ENCODE measurements around the gene OR10P1.
"Not testable (repeated sequence)": the region's sequence is repeated elsewhere in the genome, so short reads cannot be mapped to it uniquely, and the experiment has no call there.

The OR10P1 gene, protein sequence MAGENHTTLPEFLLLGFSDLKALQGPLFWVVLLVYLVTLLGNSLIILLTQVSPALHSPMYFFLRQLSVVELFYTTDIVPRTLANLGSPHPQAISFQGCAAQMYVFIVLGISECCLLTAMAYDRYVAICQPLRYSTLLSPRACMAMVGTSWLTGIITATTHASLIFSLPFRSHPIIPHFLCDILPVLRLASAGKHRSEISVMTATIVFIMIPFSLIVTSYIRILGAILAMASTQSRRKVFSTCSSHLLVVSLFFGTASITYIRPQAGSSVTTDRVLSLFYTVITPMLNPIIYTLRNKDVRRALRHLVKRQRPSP

DNA sequence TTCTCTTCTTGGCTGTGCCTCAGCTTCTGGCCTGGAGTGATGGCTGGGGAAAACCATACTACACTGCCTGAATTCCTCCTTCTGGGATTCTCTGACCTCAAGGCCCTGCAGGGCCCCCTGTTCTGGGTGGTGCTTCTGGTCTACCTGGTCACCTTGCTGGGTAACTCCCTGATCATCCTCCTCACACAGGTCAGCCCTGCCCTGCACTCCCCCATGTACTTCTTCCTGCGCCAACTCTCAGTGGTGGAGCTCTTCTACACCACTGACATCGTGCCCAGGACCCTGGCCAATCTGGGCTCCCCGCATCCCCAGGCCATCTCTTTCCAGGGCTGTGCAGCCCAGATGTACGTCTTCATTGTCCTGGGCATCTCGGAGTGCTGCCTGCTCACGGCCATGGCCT lies at the start of gene OR10P1:
TSS of gene OR10P1 (plus strand) at position 40 of the 400 bp plus-strand sequence. CDS start at position 40, 0 bp downstream.
- no peak for DNase-seq

DNA sequence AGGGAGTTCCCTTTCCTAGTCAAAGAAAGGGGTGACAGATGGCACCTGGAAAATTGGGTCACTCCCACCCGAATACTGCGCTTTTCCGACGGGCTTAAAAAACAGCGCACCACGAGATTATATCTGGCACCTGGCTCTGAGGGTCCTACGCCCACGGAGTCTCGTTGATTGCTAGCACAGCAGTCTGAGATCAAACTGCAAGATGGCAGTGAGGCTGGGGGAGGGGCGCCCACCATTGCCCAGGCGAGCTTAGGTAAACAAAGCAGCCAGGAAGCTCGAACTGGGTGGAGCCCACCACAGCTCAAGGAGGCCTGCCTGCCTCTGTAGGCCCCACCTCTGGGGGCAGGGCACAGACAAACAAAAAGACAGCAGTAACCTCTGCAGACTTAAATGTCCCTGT lies 46.5 kb upstream of the OR10P1 start:
- not testable (repeated sequence) for DNase-seq

DNA sequence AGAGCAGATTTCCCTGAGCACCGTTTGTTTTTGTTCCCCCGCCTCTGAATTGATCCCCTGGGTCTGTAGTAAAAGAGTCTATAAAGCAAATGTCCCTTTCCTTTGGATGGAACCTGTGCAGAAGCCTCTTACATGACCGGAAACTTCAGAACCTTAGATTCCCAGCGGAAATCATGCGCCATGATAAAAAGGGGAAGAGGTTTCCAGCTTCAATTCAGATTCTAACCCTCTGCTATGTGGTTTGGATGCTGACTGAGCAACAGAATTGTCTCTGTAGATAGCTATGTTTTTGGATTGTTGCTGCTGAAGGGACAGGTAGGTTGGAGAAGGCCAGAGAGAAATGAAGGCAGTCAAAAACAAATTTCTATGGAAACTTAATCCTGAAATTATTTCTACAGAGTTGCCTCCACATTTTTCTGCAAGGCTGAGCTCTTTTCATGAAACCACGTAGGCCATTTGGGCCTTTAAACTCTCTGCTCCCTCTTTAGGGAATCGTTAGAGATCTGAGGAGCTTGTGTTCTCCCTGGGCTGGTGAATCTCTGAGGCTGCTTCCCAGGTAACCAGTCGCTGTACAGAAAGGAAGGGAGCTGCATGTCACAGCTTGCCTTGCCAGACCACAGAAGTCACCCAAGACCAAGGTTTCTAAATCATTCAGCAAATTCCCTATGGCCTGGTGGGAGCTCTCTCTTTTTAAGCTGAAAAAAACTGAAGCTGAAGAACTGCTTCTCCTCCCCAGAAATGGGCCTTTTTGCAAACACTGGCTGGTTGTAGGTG lies 28.7 kb upstream of the OR10P1 start:
- DNase-seq, result no peak

DNA sequence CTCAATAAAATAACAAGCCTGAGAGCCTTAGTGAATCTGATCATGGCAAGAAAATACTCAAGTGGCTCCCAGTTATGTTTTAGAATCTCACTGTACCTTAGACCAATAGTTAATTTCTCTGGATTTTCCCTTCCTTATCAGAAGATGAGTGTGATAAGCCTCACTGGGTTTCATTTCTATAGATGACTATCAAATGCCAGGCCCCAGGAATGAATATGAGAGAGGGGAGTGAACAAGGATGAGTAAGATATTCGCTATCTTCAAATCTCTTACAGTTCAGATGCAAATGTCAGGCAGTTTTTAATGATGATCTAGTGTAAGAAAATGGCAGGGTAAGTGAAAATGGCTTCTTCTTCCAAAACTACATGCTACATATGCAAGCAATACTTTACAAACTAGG lies 26.1 kb upstream of the OR10P1 start:
- DNase-seq, result no peak

DNA sequence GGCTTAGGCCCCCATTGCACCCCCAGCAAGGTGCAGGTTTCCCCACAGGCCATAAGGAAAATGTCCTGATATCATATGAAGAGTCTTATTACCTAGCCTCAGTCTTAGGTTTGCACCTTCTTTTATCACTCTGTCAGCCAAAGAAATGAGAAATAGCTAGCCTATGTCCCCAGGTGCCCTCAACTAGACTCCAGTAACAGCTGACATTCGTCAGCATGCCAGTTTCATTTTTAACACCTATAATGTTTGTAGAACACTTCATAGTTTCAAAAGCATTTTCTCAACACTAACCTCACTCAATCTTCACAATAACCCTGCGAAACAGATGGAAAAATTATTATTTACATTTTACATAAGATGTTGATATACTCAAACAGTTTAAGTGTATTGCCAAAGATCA lies 24.0 kb upstream of the OR10P1 start:
- DNase-seq, result no peak

DNA sequence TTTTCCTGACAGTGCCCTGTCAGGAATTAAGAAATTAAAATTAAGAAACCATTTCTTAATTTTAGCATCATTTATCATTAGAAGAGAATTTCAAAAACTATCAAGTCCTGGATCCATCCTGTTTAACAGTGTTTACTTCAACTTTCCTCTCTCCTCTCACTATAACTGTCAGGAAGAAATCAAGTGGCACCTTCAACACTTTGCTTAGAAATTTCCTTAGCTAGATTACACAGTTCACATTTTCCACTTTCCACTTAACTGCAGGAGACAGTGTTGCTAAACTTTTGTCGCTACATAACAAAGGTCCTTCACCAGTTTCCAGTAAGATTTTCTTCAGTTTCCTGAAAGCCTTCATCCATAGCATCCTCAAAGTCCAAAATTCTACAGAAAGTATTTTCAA lies 21.9 kb upstream of the OR10P1 start:
- no peak for DNase-seq

DNA sequence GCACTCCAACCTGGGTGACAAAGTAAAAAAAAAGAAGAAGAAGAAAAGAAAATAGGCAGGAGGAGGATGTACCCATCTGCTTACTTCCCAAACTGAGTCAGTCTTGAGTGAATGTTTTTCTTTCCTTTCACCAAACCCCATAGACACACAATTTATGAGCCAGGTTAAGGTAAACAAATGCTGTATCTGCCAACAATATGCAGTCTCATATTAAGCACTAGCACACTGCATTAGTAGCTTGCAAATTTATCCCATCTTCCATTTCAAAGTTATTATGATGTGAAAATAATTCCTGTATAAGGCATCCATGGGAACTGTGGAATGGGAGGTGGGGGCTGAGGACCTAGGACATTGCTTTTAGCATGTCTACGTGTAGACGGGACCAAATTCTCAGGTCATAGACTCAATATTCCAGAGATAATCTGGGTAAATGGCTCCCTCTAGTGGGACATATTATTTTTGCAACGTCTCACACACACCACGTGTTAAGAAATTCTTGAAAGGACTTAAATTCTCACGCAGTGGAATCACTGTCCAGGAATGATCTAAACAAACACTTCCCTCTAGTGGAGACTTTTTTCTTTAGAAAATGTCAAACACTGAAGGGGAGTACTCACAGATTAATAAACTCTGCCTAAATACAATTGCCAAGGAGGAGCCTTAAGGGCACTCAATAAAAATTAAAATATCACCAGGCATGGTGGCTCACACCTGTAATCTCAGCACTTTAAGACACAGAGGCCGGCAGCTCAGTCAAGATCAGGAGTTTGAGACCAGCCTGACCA lies 17.1 kb upstream of the OR10P1 start:
- peak; percentile 53 for DNase-seq

DNA sequence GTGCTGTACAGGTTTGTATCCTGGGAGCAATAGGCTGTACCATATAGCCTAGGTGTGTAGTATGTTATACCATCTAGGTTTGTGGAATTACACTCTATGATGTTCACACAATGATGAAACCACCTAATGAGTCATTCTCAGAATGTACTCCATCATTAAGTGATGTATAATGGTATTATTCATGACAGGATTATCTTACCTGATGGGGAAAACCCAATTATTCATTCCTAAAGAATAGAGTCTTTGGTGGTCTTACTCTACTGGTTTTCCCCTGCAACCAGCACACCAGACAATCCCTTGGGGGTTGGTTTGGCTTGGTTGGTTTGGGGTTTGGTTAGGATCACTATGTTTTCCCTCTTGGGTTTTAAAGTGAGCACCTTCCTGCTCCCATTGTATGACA lies 12.6 kb upstream of the OR10P1 start:
- DNase-seq, result no peak

DNA sequence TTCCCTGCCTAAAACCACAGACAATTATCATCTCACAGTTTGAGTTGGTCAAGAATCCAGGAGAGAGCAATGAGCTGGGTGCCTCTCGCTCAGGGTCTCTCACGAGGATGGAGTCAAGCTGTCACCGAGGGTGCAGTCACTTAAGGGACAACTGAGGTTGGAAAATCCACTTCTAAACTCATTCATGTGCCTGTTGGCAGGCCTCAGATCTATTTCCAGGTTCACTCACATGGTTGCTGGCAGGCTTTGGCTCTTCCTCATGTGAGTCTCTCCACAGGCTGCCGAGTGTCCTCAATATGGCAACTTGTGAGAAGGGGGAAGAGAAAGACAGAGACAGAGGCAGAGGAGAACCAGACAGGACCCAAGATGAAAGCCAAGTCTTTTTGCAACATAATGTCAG lies 10.5 kb upstream of the OR10P1 start:
- no peak for DNase-seq

DNA sequence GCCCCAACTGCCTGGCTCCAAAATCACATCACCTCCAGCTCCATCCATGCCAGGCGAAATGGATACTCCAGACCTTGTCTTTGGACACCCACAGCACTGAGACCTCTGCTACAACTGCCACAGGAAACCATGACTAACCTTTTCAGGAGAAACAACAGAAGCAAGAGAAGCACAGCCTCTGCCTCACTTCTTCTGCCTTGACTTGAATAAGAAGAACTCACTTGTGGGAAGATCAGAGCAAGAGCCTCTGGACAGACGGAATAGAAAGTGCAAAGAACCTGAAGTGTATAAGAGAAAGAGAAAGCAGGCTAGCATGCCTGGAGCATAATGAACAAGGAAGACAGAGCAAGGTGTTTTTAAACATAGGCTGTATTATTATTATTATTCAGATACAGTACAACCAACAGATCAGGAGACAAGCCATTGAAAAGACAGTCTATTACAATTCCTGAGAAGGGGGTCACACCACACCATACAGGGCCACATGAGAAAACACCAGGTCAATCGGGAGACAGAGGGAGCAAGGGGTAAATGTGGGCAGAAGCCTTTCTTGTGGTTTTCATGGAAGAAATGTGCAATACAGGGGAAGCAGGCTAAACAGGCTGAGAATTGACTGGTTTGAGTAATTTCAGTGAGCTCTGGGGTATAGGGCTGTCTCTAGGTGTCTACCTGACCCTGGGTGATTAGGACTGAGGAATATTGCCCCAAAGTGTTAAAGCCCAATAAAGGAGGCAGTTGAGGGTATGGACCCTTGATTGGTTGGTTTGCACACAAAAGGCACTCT lies 7.4 kb upstream of the OR10P1 start:
- no peak for DNase-seq

DNA sequence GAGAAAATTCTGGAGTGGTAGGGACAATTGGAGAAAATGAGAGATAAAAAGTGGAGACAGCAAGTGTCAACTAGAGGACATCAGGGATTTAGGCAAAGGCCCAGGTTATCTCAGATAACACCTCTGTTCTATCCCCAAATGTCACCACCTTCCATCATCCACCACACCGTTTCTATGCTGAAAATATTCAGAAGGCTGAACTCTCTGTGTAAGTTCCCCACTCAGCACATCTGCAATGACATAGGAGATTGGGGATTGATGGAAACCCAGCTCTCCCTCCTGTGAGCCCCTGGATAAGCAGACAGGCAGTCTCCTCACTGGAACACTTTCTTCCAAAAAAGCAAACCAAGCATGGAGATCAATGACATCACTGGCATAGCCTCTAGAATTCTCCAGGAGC lies 5.6 kb upstream of the OR10P1 start:
- DNase-seq, result no peak

DNA sequence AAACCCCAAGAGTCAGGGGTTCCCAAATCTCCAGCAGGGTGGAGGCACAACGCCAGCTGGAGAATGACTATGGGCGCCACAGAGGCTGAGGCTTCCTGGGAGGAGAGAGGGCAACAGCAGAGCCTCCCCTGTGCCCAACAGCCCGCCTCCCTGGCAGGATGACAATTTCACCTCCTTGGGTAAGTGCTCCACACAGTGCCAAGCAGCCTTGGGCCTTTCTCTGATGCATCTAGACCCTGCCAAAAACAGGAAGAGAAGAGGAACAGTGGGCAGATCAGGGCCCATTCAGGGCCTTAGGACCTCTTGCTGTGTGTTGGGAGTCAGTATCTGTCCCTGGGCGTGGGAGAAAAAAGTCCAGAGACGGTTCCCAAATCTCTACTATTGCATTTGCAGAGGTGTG lies 5.0 kb upstream of the OR10P1 start:
- no peak for DNase-seq

DNA sequence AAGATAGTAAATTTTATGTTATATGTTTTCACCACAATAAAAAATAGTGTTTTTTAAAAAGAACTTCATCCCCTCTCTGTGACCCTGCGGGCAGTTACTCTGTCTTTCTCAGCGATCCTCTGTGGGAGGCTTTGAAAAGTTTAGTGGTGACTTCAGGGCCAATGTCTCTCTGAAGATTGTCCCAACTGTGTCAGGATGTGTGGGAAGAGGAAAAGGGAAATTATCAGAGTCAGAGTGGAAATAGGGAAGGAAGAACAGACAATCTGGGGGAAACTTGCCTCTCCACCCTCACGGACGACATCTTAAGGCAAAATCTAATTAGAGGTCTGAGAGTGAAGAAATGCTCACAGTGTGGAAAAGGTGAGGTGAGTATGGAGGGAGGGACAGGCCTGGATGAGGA lies 3.5 kb upstream of the OR10P1 start:
- DNase-seq, result no peak

DNA sequence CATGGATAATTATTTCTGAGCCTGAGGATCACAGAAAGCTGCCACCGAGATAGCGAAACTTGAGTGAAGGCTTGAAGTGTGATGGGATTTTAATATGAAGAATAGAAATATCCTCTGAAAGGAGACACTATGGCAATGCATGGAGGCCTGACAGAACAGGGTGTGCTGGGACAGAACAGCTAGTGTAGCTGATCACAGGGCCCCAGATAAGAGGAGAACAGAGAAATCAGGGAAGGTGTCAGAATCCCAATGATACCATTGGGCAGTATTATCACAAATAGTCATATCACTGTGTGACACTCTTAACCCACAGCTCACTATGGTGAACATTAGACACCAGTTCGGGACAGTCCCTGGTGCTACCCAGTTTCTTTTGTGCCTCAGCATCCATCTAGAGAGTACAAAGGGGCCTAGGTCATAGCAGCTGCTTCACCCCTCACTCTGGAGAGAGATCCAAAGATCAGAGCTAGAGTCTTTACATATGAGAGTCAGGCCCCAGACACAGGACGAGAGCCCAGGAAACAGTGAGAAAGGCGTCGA lies 506 bp upstream of the OR10P1 start:
- DNase-seq, result no peak

DNA sequence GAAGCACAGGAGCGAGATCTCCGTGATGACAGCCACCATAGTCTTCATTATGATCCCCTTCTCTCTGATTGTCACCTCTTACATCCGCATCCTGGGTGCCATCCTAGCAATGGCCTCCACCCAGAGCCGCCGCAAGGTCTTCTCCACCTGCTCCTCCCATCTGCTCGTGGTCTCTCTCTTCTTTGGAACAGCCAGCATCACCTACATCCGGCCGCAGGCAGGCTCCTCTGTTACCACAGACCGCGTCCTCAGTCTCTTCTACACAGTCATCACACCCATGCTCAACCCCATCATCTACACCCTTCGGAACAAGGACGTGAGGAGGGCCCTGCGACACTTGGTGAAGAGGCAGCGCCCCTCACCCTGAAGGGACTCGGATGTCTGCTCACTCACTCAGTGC lies 775 bp downstream of the OR10P1 start:
- DNase-seq, result peak; percentile 37

DNA sequence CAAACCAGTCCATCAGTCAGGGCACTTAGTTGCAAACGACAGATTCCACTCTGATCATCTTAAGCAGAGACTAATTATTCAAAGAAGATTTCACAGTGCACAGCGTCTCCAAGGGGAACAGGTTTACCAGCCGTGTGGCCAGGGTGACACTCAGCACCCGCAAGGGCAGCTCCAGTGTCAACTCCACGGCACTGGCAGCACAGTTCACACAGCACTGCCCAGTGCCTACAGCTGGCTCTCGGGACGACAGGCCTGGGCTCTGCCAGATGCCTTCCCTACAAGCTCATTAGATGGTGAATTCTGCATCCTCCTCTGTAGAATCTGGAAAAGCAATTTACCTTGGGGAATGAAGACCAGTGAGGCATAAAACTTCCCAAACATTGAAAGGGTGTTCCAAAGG lies 4.9 kb downstream of the OR10P1 start:
- no peak for DNase-seq

DNA sequence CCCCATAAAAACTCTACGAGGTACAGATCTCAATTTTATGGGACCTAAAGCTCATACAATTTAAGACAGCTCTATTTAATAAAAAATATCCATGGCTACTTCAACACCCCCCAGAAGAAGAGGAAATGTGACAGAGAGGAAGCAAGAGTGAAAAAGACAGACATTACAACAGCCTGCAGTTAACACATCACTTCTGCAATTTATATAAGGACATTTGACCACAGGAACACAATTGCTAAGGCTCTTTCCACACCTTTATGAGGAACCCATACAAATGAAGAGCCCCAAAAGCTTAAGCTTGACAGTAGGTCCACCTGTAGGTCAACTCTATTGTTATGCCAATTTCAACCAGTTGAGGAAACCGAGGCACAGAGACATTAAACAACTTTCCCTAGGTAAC lies 5.6 kb downstream of the OR10P1 start:
- DNase-seq, result no peak

DNA sequence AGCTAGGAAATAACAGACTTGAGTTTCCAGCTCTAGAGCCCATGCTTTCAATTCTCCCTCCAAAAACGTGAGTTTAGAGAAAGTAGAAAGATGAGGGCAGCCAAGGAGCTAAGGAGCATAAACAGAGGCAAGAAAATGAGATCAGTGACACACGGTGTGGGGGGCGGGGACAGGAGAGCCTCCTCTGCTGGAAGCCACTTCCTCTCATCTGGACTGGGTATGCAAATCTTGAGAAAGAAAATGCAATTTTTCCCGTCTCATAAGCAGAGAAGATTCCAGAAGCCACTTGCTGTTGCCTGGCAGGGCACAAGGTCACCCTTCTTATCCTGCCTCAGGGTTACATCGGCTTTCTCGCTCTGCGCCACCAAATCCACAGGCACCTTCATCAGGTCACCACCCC lies 6.0 kb downstream of the OR10P1 start:
- DNase-seq, result peak; percentile 41

DNA sequence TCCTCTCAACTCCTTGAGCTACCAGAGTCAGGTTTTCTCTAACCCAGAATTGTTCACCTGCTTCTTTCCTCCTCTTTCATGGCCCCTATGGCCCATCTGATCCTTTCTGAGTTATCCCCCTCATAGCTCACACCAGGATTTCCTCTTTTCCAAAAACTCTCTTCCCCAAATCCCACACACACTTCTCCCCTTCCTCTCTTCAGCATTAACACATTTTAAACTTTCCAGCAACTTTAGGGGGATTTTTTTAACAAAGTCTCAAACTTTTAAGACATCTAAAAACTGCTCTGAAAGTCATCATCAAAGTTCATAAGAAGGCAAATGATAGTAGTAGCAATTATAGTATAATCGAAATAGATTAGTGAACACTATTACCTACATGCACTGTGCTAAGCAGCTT lies 7.9 kb downstream of the OR10P1 start:
- DNase-seq, result no peak

DNA sequence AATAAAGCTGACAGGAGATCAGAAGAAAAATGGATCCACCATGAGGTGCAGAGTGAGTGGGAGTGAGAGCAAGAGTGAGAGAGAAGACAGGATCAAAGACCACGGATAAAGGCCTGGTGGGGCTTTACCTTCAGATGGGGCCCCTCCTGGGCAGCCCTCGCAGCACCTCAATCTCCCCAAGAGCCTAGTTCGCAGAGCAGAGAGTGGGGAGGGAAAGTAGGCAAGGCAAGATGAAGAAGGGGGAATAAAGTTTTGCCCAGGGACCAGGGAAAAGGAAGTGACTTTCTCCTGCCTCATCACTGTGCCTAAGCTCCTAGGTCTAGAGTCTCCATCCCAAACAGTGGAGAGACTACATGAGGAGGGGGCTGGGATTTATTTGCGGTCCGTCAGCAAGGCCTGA lies 10.3 kb downstream of the OR10P1 start:
- no peak for DNase-seq

DNA sequence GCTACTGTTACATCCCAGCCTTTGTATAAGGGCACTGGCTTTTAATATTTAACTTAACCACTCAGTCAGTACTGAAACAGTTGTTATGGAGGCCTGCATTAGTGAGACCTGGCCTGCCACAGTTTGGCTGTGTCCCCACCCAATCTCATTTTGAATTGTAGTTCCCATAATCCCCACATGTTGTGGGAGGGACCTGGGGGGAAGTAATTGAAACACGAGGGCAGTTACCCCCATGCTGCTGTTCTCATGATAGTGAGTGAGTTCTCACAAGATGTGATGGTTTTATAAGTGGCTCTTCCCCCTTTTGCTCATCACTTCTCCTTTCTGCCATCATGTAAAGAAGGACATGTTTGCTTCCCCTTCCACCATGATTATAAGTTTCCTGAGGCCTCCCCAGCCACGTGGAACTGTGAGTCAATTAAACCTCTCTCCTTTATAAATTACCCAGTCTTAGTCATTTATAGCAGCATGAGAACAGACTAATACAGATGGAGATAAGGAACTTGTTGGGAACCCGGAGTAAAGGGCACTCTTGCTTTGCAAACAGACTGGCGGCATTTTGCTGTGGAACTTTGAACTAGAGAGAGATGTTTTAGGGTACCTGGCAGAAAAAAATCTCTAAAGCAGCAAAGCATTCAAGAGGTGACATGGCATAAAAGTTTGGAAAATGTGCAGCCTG lies 14.1 kb downstream of the OR10P1 start:
- DNase-seq, result not testable (repeated sequence)

DNA sequence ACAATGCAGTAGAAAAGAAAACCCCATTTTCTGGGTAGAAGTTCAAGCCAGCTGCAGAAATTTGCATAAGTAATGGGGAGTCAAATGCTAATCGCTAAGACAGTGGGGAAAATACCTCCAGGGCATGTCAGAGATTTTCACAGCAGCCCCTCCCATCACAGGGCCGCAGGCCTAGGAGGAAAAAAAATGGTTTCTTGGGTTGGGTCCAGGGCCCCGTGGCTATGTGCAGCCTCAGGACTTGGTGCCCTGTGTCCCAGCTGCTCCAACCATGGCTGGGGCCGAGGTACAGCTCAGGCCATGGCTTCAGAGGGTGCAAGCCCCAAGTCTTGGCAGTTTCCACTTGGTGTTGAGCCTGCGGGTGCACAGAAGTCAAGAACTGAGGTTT lies 14.6 kb downstream of the OR10P1 start:
- DNase-seq, result no peak

Data from CD4-positive, alpha-beta T cell treated with Interleukin-6 for 4 hours (primary cell).